Measurements from ENCODE around the gene MRPL45. TPM values are rescaled to one million over a fixed set of nuclear protein-coding genes. Genes with fewer than 3 reads are reported as not detected.

MRPL45 gene
- total RNA-seq, 2 donors from 2014 or later, result 64.6 to 72.3 TPM

GRCh38 chr17:38334480-38335364, 37.8 kb downstream of the MRPL45 start:
- DNase-seq (ENCODE audit: low spot score in 2 of 2) (no peak), ATAC-seq (no peak)
- no peak overlapping the region for H3K27ac Mint-ChIP-seq
- no peaks in the 10 kb centered on the region for H3K9me3 Mint-ChIP-seq
- H3K36me3 Mint-ChIP-seq, result no peaks in the 10 kb centered on the region

GRCh38 chr17:38336838-38337237, 39.9 kb downstream of the MRPL45 start:
- no peaks in the 10 kb centered on the region for H3K9me3 Mint-ChIP-seq
- ATAC-seq (no peak), DNase-seq (ENCODE audit: low spot score in 2 of 2) (no peak)
- H3K36me3 Mint-ChIP-seq, result no peaks in the 10 kb centered on the region
- no peak overlapping the region for H3K27ac Mint-ChIP-seq

GRCh38 chr17:38338053-38338452, 41.1 kb downstream of the MRPL45 start:
- no peak for ATAC-seq
- H3K9me3 Mint-ChIP-seq, result no peaks in the 10 kb centered on the region
- H3K27ac Mint-ChIP-seq, result no peak overlapping the region
- DNase-seq (ENCODE audit: low spot score in 2 of 2), result no peak
- no peaks in the 10 kb centered on the region for H3K36me3 Mint-ChIP-seq

GRCh38 chr17:38338535-38338934, 41.6 kb downstream of the MRPL45 start:
- Mint-ChIP-seq H3K9me3 (no peaks in the 10 kb centered on the region), H3K36me3 (no peaks in the 10 kb centered on the region)
- no peak for ATAC-seq

GRCh38 chr17:38339891-38340290, 42.9 kb downstream of the MRPL45 start:
- DNase-seq (ENCODE audit: low spot score in 2 of 2) (no peak), ATAC-seq (no peak)
- H3K27ac Mint-ChIP-seq, result no peak overlapping the region
- no peaks in the 10 kb centered on the region for H3K9me3 Mint-ChIP-seq
- H3K36me3 Mint-ChIP-seq, result no peaks in the 10 kb centered on the region

More at GRCh38 chr17:38338535-38338934, 41.6 kb downstream of the MRPL45 start:
- no peak for DNase-seq (ENCODE audit: low spot score in 2 of 2)
- no peak overlapping the region for H3K27ac Mint-ChIP-seq

GRCh38 chr17:38341035-38341721, 44.2 kb downstream of the MRPL45 start:
- DNase-seq (ENCODE audit: low spot score in 2 of 2), result no peak
- no peak overlapping the region for H3K27ac Mint-ChIP-seq
- no peak for ATAC-seq
- no peaks in the 10 kb centered on the region for H3K9me3 Mint-ChIP-seq
- no peaks in the 10 kb centered on the region for H3K36me3 Mint-ChIP-seq

- no peak overlapping the region for H3K27ac Mint-ChIP-seq
- H3K9me3 Mint-ChIP-seq, result no peaks in the 10 kb centered on the region
- H3K36me3 Mint-ChIP-seq, result no peaks in the 10 kb centered on the region
- ATAC-seq (no peak), DNase-seq (ENCODE audit: low spot score in 2 of 2) (no peak)
Observed at GRCh38 chr17:38342886-38343607, 46.1 kb downstream of the MRPL45 start.

GRCh38 chr17:38343608-38344419, 46.8 kb downstream of the MRPL45 start, which contains the start of gene GPR179:
GPR179 (minus strand) TSS chr17:38343956; CDS start chr17:38343789, 167 bp downstream.
- no peak for ATAC-seq
- Mint-ChIP-seq H3K27ac (no peak within 1 kb of the TSS), H3K36me3 (no peaks in the 10 kb centered on the region), H3K9me3 (no peaks in the 10 kb centered on the region)
- no peak for DNase-seq (ENCODE audit: low spot score in 2 of 2)

GRCh38 chr17:38344420-38344745, 47.4 kb downstream of the MRPL45 start:
- Mint-ChIP-seq H3K9me3 (no peaks in the 10 kb centered on the region), H3K36me3 (no peaks in the 10 kb centered on the region), H3K27ac (no peak overlapping the region)
- ATAC-seq (no peak), DNase-seq (ENCODE audit: low spot score in 2 of 2) (no peak)

GRCh38 chr17:38345743-38346142, 48.8 kb downstream of the MRPL45 start:
- no peaks in the 10 kb centered on the region for H3K9me3 Mint-ChIP-seq
- no peaks in the 10 kb centered on the region for H3K36me3 Mint-ChIP-seq
- no peak for ATAC-seq

GRCh38 chr17:38349097-38349730, 52.2 kb downstream of the MRPL45 start:
- Mint-ChIP-seq H3K9me3 (no peaks in the 10 kb centered on the region), H3K36me3 (peaks cover 0 to 5% of the 10 kb centered on the region in 2 donors), H3K27ac (peak overlapping the region in 1 of 2 donors; percentile 5)
- DNase-seq (ENCODE audit: low spot score in 2 of 2), result peak; percentile 77 to 89
- peak; percentile 41 to 58 for ATAC-seq

More at GRCh38 chr17:38345743-38346142, 48.8 kb downstream of the MRPL45 start:
- H3K27ac Mint-ChIP-seq, result no peak overlapping the region
- no peak for DNase-seq (ENCODE audit: low spot score in 2 of 2)

GRCh38 chr17:38350035-38350434, 53.1 kb downstream of the MRPL45 start:
- ATAC-seq (no peak), DNase-seq (ENCODE audit: low spot score in 2 of 2) (no peak)
- H3K36me3 Mint-ChIP-seq, result peaks cover 0 to 5% of the 10 kb centered on the region in 2 donors
- no peaks in the 10 kb centered on the region for H3K9me3 Mint-ChIP-seq
- H3K27ac Mint-ChIP-seq, result peak overlapping the region in 1 of 2 donors; percentile 34

- peaks cover 0 to 5% of the 10 kb centered on the region in 2 donors for H3K36me3 Mint-ChIP-seq
- peak; percentile 91 to 92 for DNase-seq (ENCODE audit: low spot score in 2 of 2)
- peak within 1 kb of the TSS; percentile 91 to 96 for H3K27ac Mint-ChIP-seq
- H3K9me3 Mint-ChIP-seq, result no peaks in the 10 kb centered on the region
- peak; percentile 95 for ATAC-seq
Observed at GRCh38 chr17:38351412-38352222, 54.6 kb downstream of the MRPL45 start, which contains the start of gene SOCS7. SOCS7 (plus strand) TSS chr17:38351844; CDS start chr17:38352053, 209 bp downstream.

- DNase-seq (ENCODE audit: low spot score in 2 of 2) (peak in 1 of 2 donors; percentile 22), ATAC-seq (no peak)
- Mint-ChIP-seq H3K27ac (peak overlapping the region in 1 of 2 donors; percentile 20), H3K36me3 (peaks cover 0 to 5% of the 10 kb centered on the region in 2 donors), H3K9me3 (no peaks in the 10 kb centered on the region)
Observed at GRCh38 chr17:38352245-38353085, 55.5 kb downstream of the MRPL45 start.

Data from activated naive CD4-positive, alpha-beta T cell treated with anti-CD3 and anti-CD28 coated beads, Interleukin-2, amount 50 U/mL, for 72 hours (primary cell).